SK-N-MC (cell line): ENCODE results near the gene AATK.

ENCODE experiments used
- DNase-seq: peaks from one replicate; pipeline ENCODE4 v3.0.0-alpha.2; 2011; ENCODE audit warnings: low read depth, low spot score
- H3K27ac ChIP-seq: fragments of 200-600 bp; sonication (generic); 2 replicates; pipeline ENCODE4 v1.5.1; 2016; ENCODE audit warnings: mixed run types
- H3K36me3 ChIP-seq: fragments of 200-600 bp; sonication (generic); 2 replicates; pipeline ENCODE4 v1.6.1; 2017; ENCODE audit warnings: antibody characterized with exemption, low read length, mixed read lengths; ENCODE audit not compliant: insufficient read depth
- H3K4me3 ChIP-seq: fragments of 200-600 bp; sonication (generic); 2 replicates; pipeline ENCODE4 v1.5.1; 2016
- H3K9ac ChIP-seq: fragments of 200-600 bp; sonication (generic); 2 replicates; pipeline ENCODE4 v1.8.0; 2017; ENCODE audit warnings: mixed run types, mixed read lengths; ENCODE audit not compliant: insufficient read length
- H3K9me3 ChIP-seq: fragments of 200-600 bp; sonication (generic); 2 replicates; pipeline ENCODE4 v1.6.1; 2017; ENCODE audit warnings: low read depth, mild to moderate bottlenecking, antibody characterized with exemption, low read length, moderate library complexity, mixed read lengths
- EZH2 ChIP-seq: fragments of 200-600 bp; sonication (generic); IDR thresholded peaks from one replicate; pipeline ENCODE4 v1.6.1; 2017; ENCODE audit warnings: antibody characterized with exemption
- FOXP2 ChIP-seq: optimal IDR thresholded peaks from 2 replicates; pipeline ENCODE3; 2011; ENCODE audit warnings: mild to moderate bottlenecking, moderate library complexity; ENCODE audit not compliant: insufficient read depth; ENCODE audit errors: extremely low read length, control extremely low read depth
- POLR2AphosphoS5 ChIP-seq: IDR thresholded peaks from 2 replicates; pipeline ENCODE4 v1.6.1; 2012; ENCODE audit warnings: mild to moderate bottlenecking, low read depth, low read length, borderline replicate concordance

The AATK gene

DNA sequence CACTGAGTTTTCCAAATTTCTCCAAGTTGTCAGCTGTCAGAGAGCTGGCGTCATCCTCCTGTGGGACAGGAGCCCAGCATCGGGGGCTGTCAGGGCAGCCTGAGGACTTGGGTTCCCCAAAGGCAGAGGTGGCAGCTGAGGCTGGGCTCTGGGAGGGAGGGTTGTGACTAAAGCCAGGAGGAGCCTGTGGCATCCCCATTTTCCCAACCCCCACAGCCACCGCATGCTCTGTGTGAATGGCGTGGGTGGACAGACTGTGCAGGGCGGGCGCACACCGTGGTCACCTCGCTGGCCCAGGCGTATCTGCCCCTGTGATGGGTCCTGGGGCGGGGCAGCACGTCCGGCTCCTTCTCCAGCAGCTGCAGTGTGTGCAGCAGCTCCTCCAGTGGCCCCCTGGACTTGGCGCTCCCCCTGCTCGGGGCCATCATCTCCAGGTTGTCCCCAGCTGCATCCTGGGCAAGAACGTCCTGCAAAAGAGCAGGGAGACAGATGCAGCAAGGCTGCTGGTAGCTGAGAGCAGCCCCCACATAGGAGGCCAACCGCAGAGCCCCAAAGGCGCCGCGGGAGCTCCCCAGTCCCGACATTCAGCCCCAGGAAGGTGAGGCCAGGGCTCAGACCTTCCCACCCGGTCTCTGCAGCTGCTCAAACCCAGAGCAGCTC lies 31.9 kb upstream of the AATK start:
- Histone ChIP-seq H3K9me3 (no peaks in the 10 kb centered on the region), H3K4me3 (no peak overlapping the region), H3K9ac (no peak overlapping the region), H3K36me3 (no peaks in the 10 kb centered on the region), H3K27ac (no peak overlapping the region)
- DNase-seq: no peak
- TF ChIP-seq EZH2 (no peak), FOXP2 (no peak), POLR2AphosphoS5 (no peak)

DNA sequence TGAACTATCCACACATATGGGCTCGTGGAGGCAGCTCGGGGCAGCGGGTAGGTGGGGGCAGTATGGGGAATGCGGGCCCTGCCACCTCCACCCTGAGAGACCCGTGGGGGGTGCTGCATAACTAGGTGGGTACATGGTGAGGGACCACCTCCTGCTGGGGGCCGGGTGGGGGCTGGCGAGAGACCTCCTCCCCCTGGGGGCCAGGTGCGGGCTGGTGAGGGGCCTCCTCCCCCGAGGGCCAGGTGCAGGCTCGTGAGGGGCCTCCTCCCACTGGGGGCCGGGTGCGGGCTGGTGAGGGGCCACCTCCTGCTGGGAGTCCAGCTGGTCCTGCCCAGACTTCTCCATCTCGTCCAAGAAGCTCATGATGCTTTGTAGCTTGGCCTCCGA lies 31.4 kb upstream of the AATK start:
- no peak for DNase-seq
- H3K9ac ChIP-seq: no peak overlapping the region
- TF ChIP-seq FOXP2 (no peak), POLR2AphosphoS5 (no peak), EZH2 (no peak)
- no peak overlapping the region for H3K27ac ChIP-seq
- H3K4me3 ChIP-seq: no peak overlapping the region
- no peaks in the 10 kb centered on the region for H3K9me3 ChIP-seq
- H3K36me3 ChIP-seq: no peaks in the 10 kb centered on the region

DNA sequence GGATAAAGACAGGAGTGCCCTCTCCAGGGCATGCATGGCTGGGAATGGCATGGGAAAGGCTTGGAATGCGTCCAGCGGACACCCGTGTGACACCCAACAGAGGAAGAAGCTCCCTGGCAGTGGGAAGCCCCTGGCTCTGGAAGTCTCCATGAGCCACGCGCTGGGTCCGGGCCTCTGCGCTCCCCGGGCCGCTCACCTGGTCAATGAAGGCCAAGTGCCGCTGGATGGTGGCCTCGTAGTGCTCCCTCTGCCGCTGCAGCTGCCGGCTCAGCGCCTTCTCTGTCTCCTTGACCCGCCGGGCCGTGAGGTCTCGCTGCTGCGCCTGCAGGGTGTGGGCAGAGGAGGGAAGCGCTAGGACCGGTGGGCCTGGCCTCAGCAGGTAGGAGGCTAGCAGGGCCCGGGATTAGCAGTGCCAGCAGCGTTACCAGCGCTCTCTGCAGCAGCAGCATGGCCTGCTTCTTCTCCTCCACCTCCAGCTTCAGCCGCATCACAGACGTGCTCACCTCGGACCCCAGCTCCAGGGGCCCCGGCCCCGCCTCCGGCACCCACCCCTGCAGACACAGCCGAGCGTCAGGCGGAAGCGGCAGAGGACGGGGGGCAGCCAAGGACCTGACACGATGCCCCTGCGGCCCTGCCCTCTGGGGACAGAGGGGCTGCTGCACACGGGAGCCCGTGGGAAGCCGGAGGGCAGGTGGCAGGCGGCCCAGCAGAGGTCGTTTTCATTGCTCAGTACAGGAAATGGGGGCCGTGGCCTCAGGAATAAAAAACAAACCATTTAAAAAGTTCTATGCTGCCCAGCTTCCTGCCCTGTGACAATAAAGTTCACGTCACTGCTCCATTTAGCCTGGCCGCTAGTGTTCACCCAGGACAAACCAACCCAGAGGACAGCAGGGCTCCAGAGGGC lies 30.7 kb upstream of the AATK start:
- Histone ChIP-seq H3K9ac (no peak overlapping the region), H3K9me3 (no peaks in the 10 kb centered on the region), H3K36me3 (no peaks in the 10 kb centered on the region), H3K4me3 (no peak overlapping the region), H3K27ac (no peak overlapping the region)
- no peak for DNase-seq
- no peak for TF ChIP-seq POLR2AphosphoS5
- no peak for TF ChIP-seq EZH2
- no peak for TF ChIP-seq FOXP2

DNA sequence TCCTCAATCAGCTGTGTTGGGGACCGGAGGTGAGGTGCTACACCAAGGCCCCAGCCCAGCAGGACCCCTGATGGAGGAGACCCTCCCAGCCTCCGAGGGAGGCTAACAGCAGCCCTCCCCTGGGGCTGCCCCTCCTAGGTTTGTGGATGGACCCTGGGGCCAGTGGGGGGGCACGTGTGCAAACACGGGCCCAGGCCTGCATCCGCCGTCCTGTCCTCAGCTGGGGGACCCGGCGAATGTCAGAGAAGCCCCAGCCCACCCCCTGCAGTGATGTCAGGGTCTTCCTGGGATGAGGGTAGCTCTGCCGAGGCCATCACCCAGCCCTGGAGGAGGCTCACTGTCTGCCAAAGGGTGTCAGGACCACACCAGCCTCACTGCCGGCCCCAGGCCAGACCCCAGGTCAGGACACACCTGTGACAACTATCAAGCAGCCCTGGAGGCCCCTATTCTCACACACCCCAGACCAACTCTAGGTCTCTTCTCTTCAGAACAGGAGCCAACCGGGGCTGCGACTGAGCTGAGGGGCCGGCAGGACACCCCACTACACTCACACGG lies 30.0 kb upstream of the AATK start:
- H3K9me3 ChIP-seq: no peaks in the 10 kb centered on the region
- DNase-seq: no peak
- H3K4me3 ChIP-seq: no peak overlapping the region
- H3K9ac ChIP-seq: no peak overlapping the region
- no peak overlapping the region for H3K27ac ChIP-seq
- TF ChIP-seq EZH2 (no peak), FOXP2 (no peak), POLR2AphosphoS5 (no peak)
- no peaks in the 10 kb centered on the region for H3K36me3 ChIP-seq

DNA sequence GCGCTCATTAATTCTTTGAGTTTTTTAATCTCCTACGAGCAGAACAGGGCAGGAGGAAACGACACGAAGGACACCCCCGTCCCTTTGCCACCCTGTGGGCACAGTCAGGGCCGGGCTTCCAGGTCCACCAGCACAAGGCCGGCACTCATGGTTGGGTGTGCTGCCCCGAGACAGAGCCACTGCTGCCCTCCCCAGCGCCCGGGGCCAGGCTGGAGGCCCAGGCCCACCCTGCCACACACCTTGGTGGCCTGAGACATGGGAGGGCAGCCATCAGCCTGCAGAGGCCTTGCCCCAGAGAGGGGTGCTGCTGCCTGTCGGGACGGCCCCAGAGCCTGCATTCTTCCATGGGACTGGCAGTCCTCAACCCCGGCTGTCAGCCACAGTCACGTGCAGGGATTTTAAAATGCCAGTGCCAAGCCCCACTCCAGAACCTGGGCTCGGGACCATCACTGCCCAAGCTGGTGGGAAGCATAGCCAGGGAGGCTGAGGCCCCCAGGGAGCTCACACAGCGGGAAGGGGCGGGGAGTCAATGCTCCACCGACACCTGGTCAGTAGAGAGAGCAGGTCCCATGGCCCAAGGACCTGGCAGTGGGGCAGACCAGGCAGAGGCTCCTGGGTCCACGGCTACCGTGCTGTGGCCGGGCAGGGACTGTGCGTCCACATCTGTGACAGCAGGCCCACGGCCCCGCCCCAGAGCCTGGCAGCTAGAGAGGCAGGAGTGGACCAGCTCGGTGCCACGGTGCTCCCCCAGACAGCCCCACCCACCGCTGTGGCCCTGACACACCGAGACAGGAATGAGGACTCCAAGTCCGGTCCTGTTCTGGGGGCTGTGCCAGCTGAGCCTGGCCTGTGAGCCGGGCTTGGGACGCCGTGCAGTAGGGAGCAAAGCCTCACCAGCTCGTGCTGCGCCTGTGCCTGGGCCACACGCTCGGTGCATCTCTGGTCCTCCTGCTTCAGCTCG lies 29.2 kb upstream of the AATK start:
- TF ChIP-seq EZH2 (no peak), FOXP2 (no peak), POLR2AphosphoS5 (no peak)
- no peak for DNase-seq
- Histone ChIP-seq H3K27ac (no peak overlapping the region), H3K9ac (no peak overlapping the region), H3K9me3 (no peaks in the 10 kb centered on the region), H3K36me3 (no peaks in the 10 kb centered on the region), H3K4me3 (no peak overlapping the region)

DNA sequence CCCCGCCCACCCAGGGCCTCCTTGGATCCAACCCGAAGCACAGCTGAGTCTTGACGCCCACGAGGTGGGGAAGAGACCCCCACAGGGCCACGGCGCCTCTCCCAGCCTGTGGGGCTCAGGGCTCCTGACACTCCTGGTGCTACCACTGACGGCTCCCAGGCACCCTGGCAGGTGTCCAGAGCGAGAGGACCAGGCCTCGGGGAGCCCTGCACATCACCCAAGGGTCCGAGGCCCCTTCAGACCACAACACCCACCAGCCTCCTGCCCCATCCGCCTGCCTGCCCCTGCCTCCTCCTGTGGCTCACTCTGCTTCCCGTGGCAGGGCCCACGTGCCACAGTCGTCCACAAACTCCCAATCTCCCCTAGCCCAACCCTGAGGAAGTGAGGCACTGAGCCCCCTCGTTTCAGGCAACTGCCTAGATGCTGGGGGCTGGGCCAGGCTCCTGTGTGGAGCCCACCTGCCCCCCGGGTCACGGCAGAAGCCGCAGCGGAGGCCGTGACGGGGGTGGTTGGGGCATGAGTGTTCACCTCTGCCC lies 28.3 kb upstream of the AATK start:
- no peaks in the 10 kb centered on the region for H3K36me3 ChIP-seq
- no peak for DNase-seq
- H3K4me3 ChIP-seq: no peak overlapping the region
- no peak overlapping the region for H3K9ac ChIP-seq
- no peaks in the 10 kb centered on the region for H3K9me3 ChIP-seq
- TF ChIP-seq POLR2AphosphoS5 (no peak), EZH2 (no peak), FOXP2 (no peak)
- no peak overlapping the region for H3K27ac ChIP-seq

DNA sequence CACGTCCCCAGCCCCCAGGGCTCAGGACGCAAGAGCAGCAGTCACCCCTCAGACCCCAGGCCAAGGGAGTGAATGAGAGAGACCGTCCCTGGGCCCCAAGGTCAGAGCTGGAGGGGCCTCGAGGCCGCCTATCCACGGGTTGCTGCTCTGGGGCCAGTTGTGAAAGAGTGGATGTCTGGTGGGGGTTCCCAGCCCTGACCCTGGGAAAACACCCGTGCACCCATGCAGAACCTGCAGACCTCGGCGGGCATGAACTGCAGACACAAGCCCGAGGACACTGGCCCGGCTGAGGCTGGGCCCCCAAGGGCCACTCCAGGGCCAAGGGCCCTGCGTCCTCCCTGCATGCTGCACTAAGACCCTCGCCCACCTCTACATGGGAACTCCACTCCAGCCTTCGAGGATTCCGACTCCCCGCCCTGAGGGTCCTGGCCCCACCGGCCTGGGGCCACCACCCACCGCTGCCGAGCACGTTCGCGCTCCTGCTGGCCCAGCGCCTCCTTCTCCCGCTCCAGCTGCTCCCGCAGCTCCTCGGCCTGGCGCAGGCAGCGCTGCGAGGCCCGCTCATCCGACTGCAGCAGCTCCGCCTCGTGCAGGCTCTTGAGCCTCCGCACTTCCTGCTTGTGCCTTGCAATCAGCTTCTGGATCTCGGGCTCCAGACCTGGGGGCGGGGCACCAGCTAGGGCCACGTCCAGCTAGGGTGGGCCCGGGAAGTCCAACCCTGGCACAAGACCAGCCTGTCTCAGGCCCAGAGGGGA lies 27.6 kb upstream of the AATK start:
- Histone ChIP-seq H3K9ac (no peak overlapping the region), H3K4me3 (no peak overlapping the region), H3K27ac (no peak overlapping the region), H3K36me3 (no peaks in the 10 kb centered on the region), H3K9me3 (no peaks in the 10 kb centered on the region)
- no peak for DNase-seq
- TF ChIP-seq POLR2AphosphoS5 (no peak), FOXP2 (no peak), EZH2 (no peak)
